CD14-positive monocyte (primary cell): Measurements from ENCODE around the gene OR8B8. TPM values are rescaled to one million over a fixed set of nuclear protein-coding genes. Genes with fewer than 3 reads are reported as not detected.
A peak's percentile ranks its signal among the peaks of the same experiment; 100 is the strongest.

Experiments used
- DNase-seq, 3 donors: peaks; one replicate each; pipeline ENCODE4 v3.0.0-alpha.2; 2011 to 2022
- H2AFZ ChIP-seq: 2 replicates; pipeline ENCODE4 v1.6.0; 2012; ENCODE audit warnings: mild to moderate bottlenecking, low read depth, low read length, inconsistent platforms; ENCODE audit not compliant: insufficient read depth, poor library complexity, severe bottlenecking
- H3K27ac ChIP-seq, 2 donors: 1 replicate in 1 of 2; 2 replicates in 1 of 2; pipeline ENCODE4 v1.5.1; 2012 to 2013; ENCODE audit warnings: low read length in 2 of 2, control low read depth in 1 of 2, inconsistent platforms in 1 of 2, low read depth in 1 of 2, mild to moderate bottlenecking in 1 of 2
- H3K27me3 ChIP-seq, 2 donors: one replicate each; pipeline versions ENCODE4 v1.6.0 to v1.6.1; 2011 to 2013; ENCODE audit warnings: low read length in 2 of 2; ENCODE audit not compliant: control insufficient read depth in 2 of 2, insufficient read depth in 2 of 2
- H3K36me3 ChIP-seq, 2 donors: replicated peaks in 1 of 2; 1 replicate in 1 of 2; 2 replicates in 1 of 2; pipeline versions ENCODE4 v1.5.1 to v1.6.1; 2012 to 2013; ENCODE audit warnings: low read length in 2 of 2, control low read depth in 1 of 2, inconsistent platforms in 1 of 2, mild to moderate bottlenecking in 1 of 2; ENCODE audit not compliant: insufficient read depth in 2 of 2, control insufficient read depth in 1 of 2
- H3K4me1 ChIP-seq, 2 donors: 1 replicate in 1 of 2; 2 replicates in 1 of 2; pipeline versions ENCODE4 v1.5.1 to v1.6.1; 2012 to 2013; ENCODE audit warnings: low read length in 2 of 2, control low read depth in 1 of 2, inconsistent platforms in 1 of 2, mild to moderate bottlenecking in 1 of 2, moderate library complexity in 1 of 2; ENCODE audit not compliant: insufficient read depth in 2 of 2, control insufficient read depth in 1 of 2
- H3K4me2 ChIP-seq: replicated peaks from 2 replicates; pipeline ENCODE3; 2012; ENCODE audit warnings: low read length, moderate library complexity, mild to moderate bottlenecking; ENCODE audit not compliant: poor library complexity, severe bottlenecking; ENCODE audit errors: extremely low read depth
- H3K4me3 ChIP-seq, 3 experiments: fragments of 200-600 bp in 1 of 3; sonication (generic) in 1 of 3; replicated peaks in 1 of 3; 1 replicate in 2 of 3; 2 replicates in 1 of 3; pipeline ENCODE4 v1.5.1; 2011 to 2013; ENCODE audit warnings: low read length in 3 of 3, mild to moderate bottlenecking in 3 of 3, control low read depth in 2 of 3, low read depth in 2 of 3, inconsistent platforms in 1 of 3, moderate library complexity in 1 of 3
- H3K79me2 ChIP-seq: 2 replicates; pipeline ENCODE4 v1.6.0; 2012; ENCODE audit warnings: mild to moderate bottlenecking, control low read depth, inconsistent platforms, low read length, moderate library complexity; ENCODE audit not compliant: insufficient read depth
- H3K9ac ChIP-seq: 2 replicates; pipeline ENCODE4 v1.6.0; 2017; ENCODE audit warnings: low read length, mild to moderate bottlenecking; ENCODE audit not compliant: insufficient read depth, poor library complexity, severe bottlenecking
- H3K9me3 ChIP-seq, 2 donors: replicated peaks in 1 of 2; 1 replicate in 1 of 2; 2 replicates in 1 of 2; pipeline versions ENCODE4 v1.5.1 to v1.6.1; 2012 to 2013; ENCODE audit warnings: low read length in 2 of 2, control low read depth in 1 of 2; ENCODE audit not compliant: control insufficient read depth in 1 of 2, insufficient read depth in 1 of 2
- H4K20me1 ChIP-seq: 2 replicates; pipeline ENCODE4 v1.6.0; 2012; ENCODE audit warnings: mild to moderate bottlenecking, low read length, control low read depth, moderate library complexity; ENCODE audit not compliant: insufficient read depth
- H3K27ac Mint-ChIP-seq, 7 donors: one replicate each; pipeline ENCODE4 v1.8.0; 2020; ENCODE audit warnings: mild to moderate bottlenecking in 7 of 7, mixed read lengths in 7 of 7, moderate library complexity in 6 of 7, inconsistent platforms in 2 of 7
- H3K27me3 Mint-ChIP-seq, 3 donors: one replicate each; pipeline ENCODE4 v1.8.0; 2021 to 2022; ENCODE audit warnings: low read depth in 3 of 3, mild to moderate bottlenecking in 3 of 3, mixed read lengths in 3 of 3, moderate library complexity in 3 of 3, inconsistent platforms in 1 of 3
- H3K36me3 Mint-ChIP-seq, 2 donors: one replicate each; pipeline ENCODE4 v1.8.0; 2020; ENCODE audit warnings: mixed read lengths in 2 of 2, inconsistent platforms in 1 of 2, mild to moderate bottlenecking in 1 of 2
- H3K4me1 Mint-ChIP-seq: one replicate; pipeline ENCODE4 v1.8.0; 2020; ENCODE audit warnings: mild to moderate bottlenecking, mixed read lengths
- H3K4me3 Mint-ChIP-seq, 2 donors: one replicate each; pipeline ENCODE4 v1.8.0; 2020; ENCODE audit warnings: mild to moderate bottlenecking in 2 of 2, mixed read lengths in 2 of 2, moderate library complexity in 1 of 2
- H3K9me3 Mint-ChIP-seq, 7 donors: one replicate each; pipeline ENCODE4 v1.8.0; 2020 to 2022; ENCODE audit warnings: mixed read lengths in 7 of 7, mild to moderate bottlenecking in 6 of 7, moderate library complexity in 6 of 7, inconsistent platforms in 2 of 7
- WGBS: methylation state at CpG from one replicate; pipeline ENCODE4 v1.1.5; 2013; ENCODE audit warnings: missing lambda C conversion rate; ENCODE audit not compliant: insufficient coverage; 5-methylcytosine and 5-hydroxymethylcytosine counted together
- intact Hi-C, 2 donors: fragments of 100-400 bp; cut with micrococcal nuclease; formaldehyde crosslinking; loops; one replicate each; pipeline versions ENCODE4 v1.15.0 to v1.15.1; 2023
- polyA plus RNA-seq, 3 donors: library from polyadenylated mRNA; depleted of rRNA in 1 of 3; unstranded in 2 of 3; stranded (reverse) in 1 of 3; fragments of 300-500 nt in 2 of 3; fragments of >200 nt in 1 of 3; fragmentation: Illumina TruSeq in 2 of 3; gene quantifications; 1 replicate in 2 of 3; 2 replicates in 1 of 3; pipeline ENCODE4 v1.2.3, GENCODE V29; 2012 to 2021
- TF ChIP-seq, protein P1 (sequence below): fragments of 200-600 bp; IDR thresholded peaks from one replicate; pipeline ENCODE4 v1.8.0; 2022; ENCODE audit warnings: antibody characterized with exemption, mild to moderate bottlenecking

Gene OR8B8
- polyA plus RNA-seq, 3 donors, result not detected

DNA sequence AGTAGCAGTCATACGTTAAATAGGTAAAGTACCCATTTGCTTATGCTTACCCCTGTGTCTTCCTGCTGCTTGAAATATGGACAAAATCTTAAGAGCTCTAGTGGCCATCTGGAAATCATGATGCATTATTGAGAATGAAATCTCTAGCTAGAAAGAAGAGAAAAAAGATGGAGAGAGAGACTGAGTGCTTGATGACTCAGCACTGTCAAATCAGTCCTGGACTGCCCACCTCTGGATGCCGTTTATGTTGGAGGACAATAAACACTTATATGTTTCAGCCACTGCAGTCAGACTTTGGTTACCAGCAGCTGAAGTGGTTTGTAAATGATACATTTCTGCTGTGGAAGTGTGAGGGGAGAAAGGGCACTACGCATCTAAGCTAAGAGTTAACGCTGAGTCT is 24.5 kb downstream of the OR8B8 start:
- TF ChIP-seq, protein P1, sequence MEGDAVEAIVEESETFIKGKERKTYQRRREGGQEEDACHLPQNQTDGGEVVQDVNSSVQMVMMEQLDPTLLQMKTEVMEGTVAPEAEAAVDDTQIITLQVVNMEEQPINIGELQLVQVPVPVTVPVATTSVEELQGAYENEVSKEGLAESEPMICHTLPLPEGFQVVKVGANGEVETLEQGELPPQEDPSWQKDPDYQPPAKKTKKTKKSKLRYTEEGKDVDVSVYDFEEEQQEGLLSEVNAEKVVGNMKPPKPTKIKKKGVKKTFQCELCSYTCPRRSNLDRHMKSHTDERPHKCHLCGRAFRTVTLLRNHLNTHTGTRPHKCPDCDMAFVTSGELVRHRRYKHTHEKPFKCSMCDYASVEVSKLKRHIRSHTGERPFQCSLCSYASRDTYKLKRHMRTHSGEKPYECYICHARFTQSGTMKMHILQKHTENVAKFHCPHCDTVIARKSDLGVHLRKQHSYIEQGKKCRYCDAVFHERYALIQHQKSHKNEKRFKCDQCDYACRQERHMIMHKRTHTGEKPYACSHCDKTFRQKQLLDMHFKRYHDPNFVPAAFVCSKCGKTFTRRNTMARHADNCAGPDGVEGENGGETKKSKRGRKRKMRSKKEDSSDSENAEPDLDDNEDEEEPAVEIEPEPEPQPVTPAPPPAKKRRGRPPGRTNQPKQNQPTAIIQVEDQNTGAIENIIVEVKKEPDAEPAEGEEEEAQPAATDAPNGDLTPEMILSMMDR, result no peak
- H3K9ac ChIP-seq, result no peak overlapping the region
- Mint-ChIP-seq H3K27ac (no peak overlapping the region), H3K27me3 (peaks cover 0 to 8% (median 4%) of the 10 kb centered on the region in 3 donors), H3K36me3 (no peaks in the 10 kb centered on the region), H3K9me3 (peaks cover 0 to 2% (median 0%) of the 10 kb centered on the region in 7 donors), H3K4me1 (no peaks in the 10 kb centered on the region), H3K4me3 (no peak overlapping the region)
- H3K9me3 ChIP-seq, result no peaks in the 10 kb centered on the region
- H3K4me3 ChIP-seq, result no peak overlapping the region
- H3K27ac ChIP-seq, result no peak overlapping the region
- H3K36me3 ChIP-seq, result no peaks in the 10 kb centered on the region
- H3K79me2 ChIP-seq, result no peaks in the 10 kb centered on the region
- 92% methylated on average over 3 of the region's 4 CpGs for WGBS
- H3K4me1 ChIP-seq, result no peaks in the 10 kb centered on the region
- intact Hi-C loops, result loop anchor here (5.0 to 10.0 kb wide), 2 partner anchors 164 to 166 kb away; no protein-coding TSS in a partner anchor
- H3K27me3 ChIP-seq, result peaks cover 0 to 2% of the 10 kb centered on the region in 2 donors
- no peak overlapping the region for H3K4me2 ChIP-seq
- no peak for DNase-seq
- no peak overlapping the region for H2AFZ ChIP-seq
- H4K20me1 ChIP-seq, result no peaks in the 10 kb centered on the region

GRCh38 chr11:124415356-124415923 is 30.1 kb downstream of the OR8B8 start:
- Mint-ChIP-seq H3K4me3 (no peak overlapping the region), H3K27ac (no peak overlapping the region), H3K27me3 (peaks cover 0 to 12% (median 6%) of the 10 kb centered on the region in 3 donors), H3K9me3 (no peaks in the 10 kb centered on the region), H3K36me3 (no peaks in the 10 kb centered on the region), H3K4me1 (no peaks in the 10 kb centered on the region)
- no peak overlapping the region for H3K27ac ChIP-seq
- intact Hi-C loops, result loop anchor here in 1 of 2 donors (10.0 kb wide), 2 partner anchors 341 to 429 kb away; no protein-coding TSS in a partner anchor
- no peak overlapping the region for H3K9ac ChIP-seq
- no peak overlapping the region for H3K4me3 ChIP-seq
- H3K9me3 ChIP-seq, result no peaks in the 10 kb centered on the region
- H4K20me1 ChIP-seq, result no peaks in the 10 kb centered on the region
- H3K79me2 ChIP-seq, result no peaks in the 10 kb centered on the region
- TF ChIP-seq, protein P1, result peak; percentile 86
- no peak overlapping the region for H2AFZ ChIP-seq
- peaks cover 0 to 2% of the 10 kb centered on the region in 2 donors for H3K27me3 ChIP-seq
- no peaks in the 10 kb centered on the region for H3K36me3 ChIP-seq
- H3K4me2 ChIP-seq, result no peak overlapping the region
- no CpG with 5 or more reads among the region's 5 CpGs for WGBS
- H3K4me1 ChIP-seq, result no peaks in the 10 kb centered on the region
- DNase-seq, result peak in 1 of 3 donors; percentile 10
